OCI-LY1 (cell line): Measurements from ENCODE around the gene PTPN14.

Experiments used
- H2AFZ ChIP-seq: fragments of 200-600 bp; sonication (generic), shearing (Covaris generic); 2 replicates; pipeline ENCODE4 v1.6.0; 2014; ENCODE audit warnings: antibody characterized with exemption, mild to moderate bottlenecking, low read length
- H3F3A ChIP-seq: fragments of 200-600 bp; sonication (generic), shearing (Covaris generic); 2 replicates; pipeline ENCODE4 v1.6.0; 2014; ENCODE audit warnings: mild to moderate bottlenecking, antibody characterized with exemption, low read length, moderate library complexity; ENCODE audit not compliant: insufficient read depth
- H3K27ac ChIP-seq: fragments of 200-600 bp; sonication (generic); 2 replicates; pipeline ENCODE4 v1.5.1; 2014; ENCODE audit warnings: low read length, mixed run types, mild to moderate bottlenecking, low read depth; ENCODE audit not compliant: poor library complexity, severe bottlenecking
- H3K27me3 ChIP-seq: fragments of 200-600 bp; sonication (generic); 2 replicates; pipeline ENCODE4 v1.6.0; 2014; ENCODE audit warnings: antibody characterized with exemption, mild to moderate bottlenecking, low read length, moderate library complexity; ENCODE audit not compliant: insufficient read depth
- H3K36me3 ChIP-seq: fragments of 200-600 bp; sonication (generic); 2 replicates; pipeline ENCODE4 v1.6.1; 2014; ENCODE audit warnings: mild to moderate bottlenecking, antibody characterized with exemption, low read length, moderate library complexity, mixed read lengths; ENCODE audit not compliant: insufficient read depth
- H3K4me1 ChIP-seq: fragments of 200-600 bp; sonication (generic); 2 replicates; pipeline ENCODE4 v1.5.1; 2014; ENCODE audit warnings: mild to moderate bottlenecking, low read length, moderate library complexity; ENCODE audit not compliant: insufficient read depth, severe bottlenecking
- H3K4me2 ChIP-seq: fragments of 200-600 bp; sonication (generic), shearing (Covaris generic); 2 replicates; pipeline ENCODE4 v1.6.1; 2014; ENCODE audit warnings: low read length
- H3K4me3 ChIP-seq: fragments of 200-600 bp; sonication (generic); 2 replicates; pipeline ENCODE4 v1.5.1; 2014; ENCODE audit warnings: low read length, low read depth, mild to moderate bottlenecking, mixed read lengths; ENCODE audit not compliant: poor library complexity, severe bottlenecking
- H3K79me2 ChIP-seq: fragments of 200-600 bp; shearing (Covaris generic); 2 replicates; pipeline ENCODE4 v1.6.1; 2016; ENCODE audit warnings: mixed run types, low read length, mixed read lengths; ENCODE audit not compliant: insufficient read depth
- H3K9ac ChIP-seq: fragments of 200-600 bp; sonication (generic), shearing (Covaris generic); 2 replicates; pipeline ENCODE4 v1.6.1; 2014; ENCODE audit warnings: mild to moderate bottlenecking, low read length, mixed read lengths
- H3K9me2 ChIP-seq: fragments of 200-600 bp; sonication (generic), shearing (Covaris generic); 2 replicates; pipeline ENCODE4 v1.6.1; 2014; ENCODE audit warnings: low read depth, mild to moderate bottlenecking, low read length, mixed read lengths
- H3K9me3 ChIP-seq: fragments of 200-600 bp; shearing (Covaris generic); 2 replicates; pipeline ENCODE4 v1.6.1; 2014; ENCODE audit warnings: low read length, mixed read lengths
- H4K20me1 ChIP-seq: fragments of 200-600 bp; sonication (generic), shearing (Covaris generic); 2 replicates; pipeline ENCODE4 v1.6.0; 2016; ENCODE audit warnings: mild to moderate bottlenecking, low read length; ENCODE audit not compliant: insufficient read depth
- EZH2 ChIP-seq: fragments of 200-600 bp; sonication (generic), shearing (Covaris generic); IDR thresholded peaks from 2 replicates; pipeline ENCODE4 v1.8.0; 2017; ENCODE audit warnings: borderline replicate concordance, mixed run types, mild to moderate bottlenecking, antibody characterized with exemption, low read length, moderate library complexity, mixed read lengths
- TF ChIP-seq, protein P1 (sequence below): fragments of 200-600 bp; sonication (generic), shearing (Covaris generic); IDR thresholded peaks from 2 replicates; pipeline ENCODE4 v1.5.1; 2017; ENCODE audit warnings: mild to moderate bottlenecking, antibody characterized with exemption, low read length, moderate library complexity, mixed read lengths

Gene PTPN14

GRCh38 chr1:214445831-214446614 is 105.4 kb downstream of the PTPN14 start:
- Histone ChIP-seq H3K27me3 (no peaks in the 10 kb centered on the region), H3F3A (no peaks in the 10 kb centered on the region), H2AFZ (no peak overlapping the region), H3K9me2 (no peaks in the 10 kb centered on the region), H3K9me3 (no peaks in the 10 kb centered on the region), H3K4me3 (no peak overlapping the region), H3K9ac (no peak overlapping the region), H3K27ac (peak overlapping the region; percentile 74), H4K20me1 (no peaks in the 10 kb centered on the region), H3K4me2 (no peak overlapping the region), H3K36me3 (no peaks in the 10 kb centered on the region), H3K79me2 (no peaks in the 10 kb centered on the region), H3K4me1 (peaks cover 53% of the 10 kb centered on the region)
- TF ChIP-seq, protein P1, sequence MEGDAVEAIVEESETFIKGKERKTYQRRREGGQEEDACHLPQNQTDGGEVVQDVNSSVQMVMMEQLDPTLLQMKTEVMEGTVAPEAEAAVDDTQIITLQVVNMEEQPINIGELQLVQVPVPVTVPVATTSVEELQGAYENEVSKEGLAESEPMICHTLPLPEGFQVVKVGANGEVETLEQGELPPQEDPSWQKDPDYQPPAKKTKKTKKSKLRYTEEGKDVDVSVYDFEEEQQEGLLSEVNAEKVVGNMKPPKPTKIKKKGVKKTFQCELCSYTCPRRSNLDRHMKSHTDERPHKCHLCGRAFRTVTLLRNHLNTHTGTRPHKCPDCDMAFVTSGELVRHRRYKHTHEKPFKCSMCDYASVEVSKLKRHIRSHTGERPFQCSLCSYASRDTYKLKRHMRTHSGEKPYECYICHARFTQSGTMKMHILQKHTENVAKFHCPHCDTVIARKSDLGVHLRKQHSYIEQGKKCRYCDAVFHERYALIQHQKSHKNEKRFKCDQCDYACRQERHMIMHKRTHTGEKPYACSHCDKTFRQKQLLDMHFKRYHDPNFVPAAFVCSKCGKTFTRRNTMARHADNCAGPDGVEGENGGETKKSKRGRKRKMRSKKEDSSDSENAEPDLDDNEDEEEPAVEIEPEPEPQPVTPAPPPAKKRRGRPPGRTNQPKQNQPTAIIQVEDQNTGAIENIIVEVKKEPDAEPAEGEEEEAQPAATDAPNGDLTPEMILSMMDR = no peak
- no peak for TF ChIP-seq EZH2

GRCh38 chr1:214445199-214445598 is 106.2 kb downstream of the PTPN14 start:
- H2AFZ ChIP-seq = 0 out of 2 replicates have a peak overlapping the region, but pooled peaks have one; percentile 48
- H3K4me2 ChIP-seq = peak overlapping the region; percentile 6; the same call in 1 of the 2 replicates

GRCh38 chr1:214444182-214444939 is 107.0 kb downstream of the PTPN14 start:
- Histone ChIP-seq H4K20me1 (no peaks in the 10 kb centered on the region), H2AFZ (peak overlapping the region; percentile 48), H3K4me3 (no peak overlapping the region), H3F3A (no peaks in the 10 kb centered on the region), H3K4me1 (peaks cover 69% of the 10 kb centered on the region), H3K27ac (peak overlapping the region; percentile 74), H3K9me3 (no peaks in the 10 kb centered on the region), H3K27me3 (no peaks in the 10 kb centered on the region), H3K9ac (peak overlapping the region; percentile 37; the same call in 1 of the 2 replicates), H3K36me3 (no peaks in the 10 kb centered on the region), H3K9me2 (no peaks in the 10 kb centered on the region), H3K79me2 (no peaks in the 10 kb centered on the region), H3K4me2 (peak overlapping the region; percentile 6; the same call in 1 of the 2 replicates)
- TF ChIP-seq, protein P1 = no peak
- TF ChIP-seq EZH2 = no peak

More at GRCh38 chr1:214445199-214445598, 106.2 kb downstream of the PTPN14 start:
- H3K27me3 ChIP-seq = no peaks in the 10 kb centered on the region
- peak overlapping the region; percentile 74 for H3K27ac ChIP-seq
- H3K9me2 ChIP-seq = no peaks in the 10 kb centered on the region
- no peak for TF ChIP-seq EZH2
- TF ChIP-seq, protein P1 = no peak
- H3K36me3 ChIP-seq = no peaks in the 10 kb centered on the region
- H3K9ac ChIP-seq = no peak overlapping the region
- no peaks in the 10 kb centered on the region for H3K9me3 ChIP-seq
- H3K79me2 ChIP-seq = no peaks in the 10 kb centered on the region
- H3F3A ChIP-seq = no peaks in the 10 kb centered on the region
- H3K4me1 ChIP-seq = peaks cover 61% of the 10 kb centered on the region
- no peaks in the 10 kb centered on the region for H4K20me1 ChIP-seq
- no peak overlapping the region for H3K4me3 ChIP-seq
